UCSD-AML1 (cell line): ENCODE results near the gene HSD11B2.
"Not testable (repeated sequence)": the region's sequence is repeated elsewhere in the genome, so short reads cannot be mapped to it uniquely, and the experiment has no call there.

Source experiments
- DNase-seq: peaks from one replicate; lab custom pipeline; 2025; ENCODE audit not compliant: unreplicated experiment; lab: John Stamatoyannopoulos, UW

Gene HSD11B2

DNA sequence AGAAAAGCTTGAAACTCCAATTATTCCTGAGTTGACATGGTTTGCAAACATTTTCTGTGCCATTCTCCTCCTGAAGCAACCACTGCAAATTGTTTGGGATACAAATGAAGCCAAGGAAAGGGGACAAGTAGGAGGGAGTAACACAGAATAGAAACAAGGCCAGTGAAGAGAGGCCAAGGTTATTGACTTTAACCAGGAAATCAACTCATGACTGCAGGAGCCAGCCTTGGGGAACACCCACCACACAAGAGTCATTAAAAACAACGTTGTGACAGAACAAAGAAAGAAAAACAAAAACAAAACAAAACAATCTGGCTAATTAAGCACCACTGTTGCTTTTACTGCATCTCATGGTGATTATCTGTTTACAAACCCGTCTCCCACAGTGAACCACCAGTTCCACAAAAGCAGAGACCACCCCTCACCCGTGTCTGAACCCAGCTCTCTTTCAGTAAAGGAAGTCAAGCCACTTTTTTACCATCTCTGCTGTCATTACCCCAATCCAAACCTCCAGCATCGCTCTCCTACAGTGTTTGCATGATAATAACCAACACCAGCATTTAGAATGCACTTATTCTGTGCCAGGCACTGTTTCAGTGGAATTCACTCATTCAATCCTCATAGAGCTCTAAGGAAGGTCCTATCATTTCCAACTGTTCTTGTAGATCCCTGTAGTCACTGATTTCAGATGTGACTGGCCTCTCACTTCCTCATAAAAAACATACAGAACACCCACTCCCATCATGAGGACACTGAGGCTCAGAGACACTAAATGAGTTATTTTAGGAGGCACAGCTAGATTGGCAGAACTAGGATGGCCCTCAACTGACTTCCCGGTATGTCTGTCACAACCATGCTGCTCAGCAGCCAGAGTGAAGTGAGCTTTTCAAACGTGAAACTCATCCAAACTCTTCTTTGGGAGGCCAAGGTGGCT is 16.7 kb upstream of the HSD11B2 start:
- no peak for DNase-seq

DNA sequence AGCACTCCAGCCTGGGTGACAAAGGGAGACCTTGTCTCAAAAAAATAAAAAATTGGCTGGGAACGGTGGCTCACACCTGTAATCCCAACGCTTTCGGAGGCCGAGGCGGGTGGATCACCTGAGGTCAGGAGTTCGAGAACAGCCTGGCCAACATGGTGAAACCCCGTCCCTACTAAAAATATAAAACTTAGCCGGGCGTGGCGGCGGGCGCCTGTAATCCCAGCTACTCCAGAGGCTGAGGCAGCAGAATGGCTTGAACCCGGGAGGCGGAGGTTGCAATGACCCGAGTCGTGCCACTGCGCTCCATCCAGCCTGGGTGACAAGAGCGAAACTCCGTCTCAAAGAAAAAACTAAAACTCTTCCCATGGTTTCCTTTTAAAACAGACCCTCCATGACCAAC is 15.5 kb upstream of the HSD11B2 start:
- not testable (repeated sequence) for DNase-seq

DNA sequence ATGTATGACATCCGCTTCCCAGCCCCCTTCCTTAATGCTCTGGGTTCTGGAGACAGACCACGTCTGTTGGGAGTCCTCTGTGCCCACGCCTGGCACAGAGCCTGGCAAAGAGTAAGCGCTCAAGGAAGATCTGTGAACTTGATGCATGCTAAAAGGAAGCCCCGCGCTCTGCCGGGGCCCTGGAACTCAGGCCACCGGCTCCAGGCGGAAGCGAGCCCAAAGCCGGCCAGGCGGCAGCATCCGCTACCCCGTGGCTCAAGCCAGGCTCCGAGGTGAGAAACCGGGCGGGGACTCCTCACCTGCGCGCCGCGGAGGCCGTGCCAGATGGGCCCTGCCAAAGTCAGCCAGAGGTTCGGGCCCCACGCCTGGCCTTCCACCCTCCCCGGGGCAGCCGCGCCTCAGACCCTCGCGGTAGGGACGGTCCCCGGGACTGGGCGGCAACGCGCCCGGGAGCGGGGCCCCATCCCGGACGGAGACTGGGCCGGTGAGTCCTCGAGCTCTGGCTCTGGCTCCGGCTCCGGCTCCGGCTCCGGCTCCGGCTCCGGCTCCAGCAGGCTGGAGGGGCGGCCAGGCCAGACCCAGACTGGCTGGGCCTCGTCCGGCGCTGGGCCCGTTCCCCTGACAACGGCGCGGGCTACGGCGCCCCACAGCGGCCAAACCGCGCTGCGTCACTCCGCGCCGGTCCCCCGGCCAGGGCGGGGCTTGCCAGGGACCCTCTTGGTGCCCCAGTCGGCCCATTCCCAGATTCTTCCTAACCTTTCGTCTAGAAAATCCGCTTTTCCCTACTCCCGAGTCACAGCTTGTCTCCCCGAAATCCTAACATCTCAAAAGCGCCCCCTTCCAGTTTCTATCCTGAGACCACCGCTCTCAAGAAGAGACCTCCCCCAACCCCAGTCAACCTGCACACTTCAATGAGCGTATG is 14.8 kb upstream of the HSD11B2 start, which contains the start of gene ZDHHC1:
TSS of gene ZDHHC1 (minus strand) at position 606 of the 922 bp plus-strand sequence. CDS start 8,702 bp downstream, outside the sequence.
- peak; percentile 61 for DNase-seq

DNA sequence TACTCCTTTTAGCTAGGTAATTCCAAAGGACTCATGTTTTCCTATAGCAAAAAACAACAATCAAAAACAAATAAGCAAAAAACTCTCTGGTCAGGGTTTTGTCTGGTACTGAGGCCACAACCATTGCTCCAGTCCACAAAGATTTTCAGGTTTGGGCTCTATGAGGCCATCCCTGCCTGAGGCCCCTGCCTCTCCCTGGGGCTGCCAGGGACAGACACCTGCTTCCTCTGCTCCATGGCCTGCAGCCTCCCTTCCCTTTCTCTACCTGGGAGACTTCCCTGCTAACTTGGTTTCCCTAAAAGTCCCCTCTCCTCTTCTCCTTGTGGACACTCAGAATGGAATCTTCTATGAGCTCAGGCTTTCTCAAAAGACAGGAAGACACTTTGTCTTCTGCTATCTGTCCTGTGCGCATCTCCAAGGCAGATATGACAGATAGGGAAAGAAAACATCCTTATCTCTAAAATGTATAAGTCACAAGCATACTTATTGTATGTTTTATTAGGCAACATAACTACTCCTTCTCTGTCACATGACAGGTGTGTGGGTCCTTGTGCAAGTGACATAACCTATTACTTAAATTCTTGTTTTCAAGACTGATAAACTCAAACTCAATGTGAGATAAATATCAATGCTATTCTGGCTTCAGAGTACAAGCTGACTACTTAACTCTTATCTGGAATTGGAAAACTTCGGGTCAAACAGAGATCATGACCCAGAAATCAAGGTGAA is 13.4 kb upstream of the HSD11B2 start:
- no peak for DNase-seq

DNA sequence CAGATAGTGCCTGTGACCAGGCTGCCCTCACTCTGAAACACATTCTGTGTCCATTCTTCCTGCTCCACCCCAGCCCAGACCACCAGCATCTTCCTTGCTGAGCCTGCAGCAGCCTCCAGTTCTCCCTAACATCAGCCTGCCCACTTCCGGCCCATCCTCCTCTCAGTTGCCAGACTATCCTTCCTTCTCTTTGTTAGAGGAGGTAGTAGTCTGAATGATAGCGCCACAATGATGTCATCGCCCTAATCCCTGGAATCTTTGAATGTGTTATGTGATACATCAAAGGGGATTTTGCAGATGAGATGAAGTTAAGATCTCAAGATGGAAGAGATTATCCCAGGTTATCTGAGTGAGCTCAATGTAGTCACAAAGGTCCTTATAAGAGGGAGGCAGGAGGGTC is 11.4 kb upstream of the HSD11B2 start:
- DNase-seq, result no peak

DNA sequence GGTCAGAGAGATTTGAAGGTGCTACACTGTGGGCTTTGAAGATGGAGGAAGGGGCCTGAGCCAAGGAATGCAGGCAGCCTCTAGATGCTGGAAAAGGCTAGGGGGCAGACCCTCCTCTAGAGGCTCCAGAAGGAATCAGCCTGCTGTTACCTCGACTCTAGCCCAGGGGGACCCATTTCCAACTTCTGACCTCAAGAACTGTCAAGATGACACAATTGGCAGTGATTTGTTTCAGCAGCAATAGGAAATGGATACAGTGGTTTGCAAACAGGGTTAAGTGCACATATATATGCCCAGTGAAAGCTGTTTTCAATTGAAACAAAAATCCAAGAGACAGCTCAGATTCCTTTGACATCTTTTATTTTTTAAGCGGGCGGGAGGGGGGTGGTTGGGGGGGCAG is 11.0 kb upstream of the HSD11B2 start:
- DNase-seq, result no peak

DNA sequence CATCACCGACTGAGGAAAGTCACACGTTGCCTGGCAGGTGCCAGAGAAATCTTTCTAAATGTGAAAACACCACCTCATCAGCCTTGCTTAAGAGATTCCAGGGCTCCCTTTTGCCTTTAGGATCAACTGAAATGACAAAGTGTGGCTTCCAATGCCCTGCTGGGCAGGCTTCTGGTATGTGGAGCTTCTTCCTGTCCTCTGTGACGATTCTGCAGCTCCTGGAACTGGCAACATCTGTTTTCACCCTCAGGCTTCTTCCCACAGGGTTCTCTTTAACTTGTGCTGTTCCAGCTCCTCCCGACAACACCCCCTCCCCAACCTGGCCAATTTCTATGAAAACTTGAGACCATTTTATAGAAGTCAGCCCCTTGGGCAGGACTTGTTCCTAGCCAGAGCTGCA is 9.9 kb upstream of the HSD11B2 start:
- DNase-seq, result no peak

DNA sequence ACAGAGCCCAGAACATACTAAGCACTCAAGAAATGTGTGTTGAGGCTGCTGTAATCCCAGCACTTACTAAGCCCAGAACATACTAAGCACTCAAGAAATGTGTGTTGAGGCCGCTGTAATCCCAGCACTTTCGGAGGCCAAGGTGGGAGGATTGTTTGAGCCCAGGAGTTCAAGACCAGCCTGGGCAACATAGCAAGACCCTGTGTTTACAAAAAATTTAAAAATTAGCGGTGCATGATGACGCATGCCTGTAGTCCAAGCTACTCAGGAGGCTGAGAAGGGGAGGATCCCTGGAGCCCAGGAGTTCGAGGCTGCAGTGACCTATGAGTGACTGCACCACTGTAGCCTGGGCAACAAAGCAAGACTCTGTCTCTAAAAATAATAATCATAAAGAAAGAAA is 7.9 kb upstream of the HSD11B2 start:
- DNase-seq, result no peak

DNA sequence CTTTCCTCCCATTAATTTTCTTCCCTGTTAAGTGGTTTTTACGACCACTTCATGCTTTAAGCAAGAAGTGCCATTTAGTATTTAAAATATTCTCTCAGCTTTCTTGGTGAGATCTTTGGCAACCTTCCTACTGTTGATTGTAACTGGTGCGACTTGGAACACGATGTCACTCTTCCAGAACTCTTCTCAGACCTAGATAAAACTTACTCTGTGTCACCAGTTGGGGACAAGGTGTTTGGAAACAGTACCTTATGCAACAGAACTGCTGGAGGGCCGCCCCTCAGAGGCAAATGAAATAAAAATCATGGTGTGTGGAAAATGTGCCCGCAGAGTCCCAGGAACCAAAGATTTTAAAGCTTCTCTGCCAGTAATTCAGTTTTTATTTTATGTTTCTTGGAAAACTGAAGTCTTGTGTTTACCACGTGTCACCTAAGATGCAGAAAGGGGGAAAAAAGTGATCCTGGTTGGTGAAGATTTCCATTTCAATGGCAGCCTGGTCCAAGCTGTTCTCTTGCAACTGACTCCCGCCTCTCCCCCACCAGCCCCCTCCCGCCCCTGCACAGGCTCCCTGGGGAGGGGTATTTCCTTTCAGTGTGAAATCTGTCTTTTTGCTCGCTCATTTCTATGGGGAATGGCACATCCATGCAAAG is 7.2 kb upstream of the HSD11B2 start:
- no peak for DNase-seq

DNA sequence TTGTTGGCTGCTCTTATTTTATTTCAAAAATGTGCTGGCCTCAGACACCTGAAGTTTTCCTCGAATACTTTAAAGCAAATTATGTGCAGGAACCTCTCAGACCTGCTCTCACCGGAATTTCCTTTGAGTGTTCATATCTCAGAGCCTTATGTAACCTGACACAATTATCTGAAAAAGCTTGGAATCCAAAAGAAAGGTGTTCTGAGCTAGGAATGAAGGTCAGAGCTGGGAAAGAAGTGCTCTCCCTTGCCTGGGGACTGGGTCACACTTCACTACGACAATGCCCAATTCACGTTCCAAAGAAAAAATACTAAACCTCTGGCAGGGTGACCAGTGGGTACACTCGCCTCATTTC is 6.7 kb upstream of the HSD11B2 start:
- no peak for DNase-seq

DNA sequence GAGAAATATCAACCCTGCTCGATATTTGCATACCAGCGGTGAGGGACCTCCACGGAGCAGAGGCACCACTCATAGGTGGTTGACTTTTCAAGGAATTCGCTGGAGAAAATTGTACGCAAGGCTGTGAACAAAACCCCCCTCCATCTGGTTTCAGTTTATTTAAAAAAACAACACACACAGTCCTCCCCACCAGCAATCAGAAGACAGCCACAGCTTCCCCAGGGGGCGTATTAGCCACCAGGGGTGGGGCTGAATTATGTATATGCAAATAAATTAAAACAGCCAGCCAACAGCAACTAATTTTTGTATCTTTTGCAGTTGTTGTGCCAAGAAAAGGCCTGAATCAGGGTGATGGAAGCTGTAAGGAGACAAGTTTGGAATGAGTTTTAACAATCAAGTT is 5.9 kb upstream of the HSD11B2 start:
- no peak for DNase-seq

DNA sequence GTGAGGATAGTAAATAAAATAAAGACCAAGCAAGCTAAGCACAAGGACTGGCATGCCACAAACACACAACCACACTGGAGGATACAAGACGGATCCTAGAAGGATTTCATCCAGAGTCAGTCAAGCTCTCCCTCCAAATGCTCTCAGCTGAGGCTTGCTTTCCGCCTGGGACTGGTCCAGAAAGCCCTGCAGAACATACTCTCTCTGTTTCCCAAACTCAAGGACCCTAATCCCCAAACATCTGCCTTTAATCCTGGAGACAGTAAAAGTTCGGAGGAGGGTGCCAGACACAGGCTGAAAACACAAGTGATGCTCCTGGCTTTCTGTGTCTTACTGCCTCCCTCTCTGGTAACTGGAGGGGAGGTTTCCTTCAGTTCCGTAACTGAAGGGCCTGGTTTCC is 5.3 kb upstream of the HSD11B2 start:
- DNase-seq, result no peak

DNA sequence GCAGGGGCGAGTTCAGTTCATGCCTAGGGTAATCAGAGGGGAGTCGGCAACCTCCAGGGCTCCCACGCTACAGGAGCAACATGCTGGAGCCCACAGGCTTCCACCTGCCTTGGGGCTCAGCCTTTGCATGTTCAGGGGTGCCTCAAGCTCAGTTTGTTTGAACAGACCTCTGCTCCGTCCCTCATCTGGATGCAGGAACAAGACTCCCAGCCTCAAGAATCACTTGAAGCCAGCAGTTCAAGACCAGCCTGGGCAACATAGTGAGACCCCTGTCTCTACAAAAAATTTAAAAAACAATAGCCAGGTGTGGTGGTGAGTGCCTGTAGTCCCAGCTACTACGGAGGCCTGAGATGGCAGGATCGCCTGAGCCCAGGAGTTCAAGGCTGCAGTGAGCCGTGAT is 4.9 kb upstream of the HSD11B2 start:
- no peak for DNase-seq

DNA sequence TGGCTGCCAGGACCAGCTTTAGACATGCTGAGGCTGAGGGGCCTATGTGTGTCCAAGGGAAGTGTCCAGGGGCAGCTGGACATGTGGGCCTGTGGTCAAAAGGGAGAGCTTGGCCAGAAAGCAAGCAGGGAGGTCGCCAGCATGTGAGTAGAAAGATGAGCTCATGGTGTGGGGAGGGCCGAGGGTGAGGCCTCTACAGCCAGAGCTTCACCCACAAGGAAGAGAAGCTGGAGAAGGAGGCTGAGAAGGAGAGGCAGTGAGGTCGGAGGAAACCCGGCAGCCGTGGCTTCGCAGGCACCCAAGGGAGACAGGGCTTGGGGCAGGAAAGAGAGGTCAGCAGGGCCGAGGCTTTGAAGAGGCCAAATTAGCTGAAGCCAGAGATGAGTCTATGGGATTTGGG is 4.0 kb upstream of the HSD11B2 start:
- DNase-seq, result no peak

DNA sequence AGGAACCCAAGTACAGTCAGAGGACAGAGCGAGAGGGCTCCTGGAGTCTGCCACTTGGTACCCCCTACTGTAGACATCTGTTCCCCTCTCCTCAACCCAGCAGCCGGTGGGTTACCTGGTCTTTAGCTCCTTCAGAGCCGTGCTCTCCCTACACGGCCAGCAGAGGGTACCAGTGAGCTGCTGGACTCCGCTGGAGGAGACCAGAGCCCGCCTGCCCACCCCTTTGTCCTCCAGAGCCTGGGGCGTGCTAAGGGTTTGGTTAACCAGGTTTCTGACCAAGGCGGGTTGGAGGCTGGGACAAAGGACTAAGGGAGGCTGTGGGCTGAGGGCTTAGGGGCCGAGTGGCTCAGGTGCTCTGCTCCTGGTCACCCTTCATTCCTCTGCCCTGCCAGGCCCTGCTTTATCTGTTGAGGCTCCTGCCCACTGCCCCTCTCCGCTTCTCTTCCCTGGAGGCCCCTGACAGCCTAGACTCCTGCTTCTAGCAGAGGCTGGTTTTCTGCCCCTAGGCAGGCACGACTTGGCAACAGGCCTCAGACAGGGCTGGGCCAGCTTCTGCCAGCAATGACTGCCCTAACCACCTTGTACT is 2.7 kb upstream of the HSD11B2 start:
- peak; percentile 61 for DNase-seq

DNA sequence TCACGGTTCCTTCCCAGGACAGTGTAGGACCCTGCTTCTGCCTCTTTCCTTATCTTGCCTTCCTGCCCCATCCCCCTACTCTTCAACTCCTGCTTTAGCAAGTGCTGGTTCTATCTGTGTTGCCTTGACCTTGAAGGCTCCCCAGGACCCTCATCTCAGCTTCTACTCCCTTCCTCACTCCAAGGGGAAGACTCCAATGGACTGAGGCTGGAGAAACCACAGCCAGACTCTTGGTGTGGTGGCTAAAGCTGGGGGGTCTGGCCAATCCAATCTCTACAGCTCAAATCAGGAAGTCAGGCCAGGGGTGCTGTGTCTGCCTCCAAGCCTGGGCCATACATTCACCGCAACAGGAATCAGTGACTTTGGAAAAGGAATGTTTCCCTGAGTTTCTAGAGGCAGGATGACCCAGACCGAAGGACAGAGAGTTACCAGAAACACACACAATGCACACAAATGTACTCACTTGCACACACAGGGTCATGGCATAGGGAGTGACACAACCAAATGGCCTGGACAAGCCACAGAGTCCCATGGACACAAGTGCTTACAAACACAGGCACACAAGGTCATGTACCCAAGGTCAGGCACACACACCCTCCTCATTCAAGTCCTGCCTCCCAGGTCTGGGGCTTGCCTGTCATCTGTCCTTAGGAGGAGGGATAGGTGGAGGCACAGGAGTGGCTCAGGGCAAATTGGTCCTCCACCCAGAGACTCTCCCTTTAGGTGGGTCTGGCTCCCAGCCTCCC is 1.7 kb upstream of the HSD11B2 start:
- DNase-seq, result no peak

DNA sequence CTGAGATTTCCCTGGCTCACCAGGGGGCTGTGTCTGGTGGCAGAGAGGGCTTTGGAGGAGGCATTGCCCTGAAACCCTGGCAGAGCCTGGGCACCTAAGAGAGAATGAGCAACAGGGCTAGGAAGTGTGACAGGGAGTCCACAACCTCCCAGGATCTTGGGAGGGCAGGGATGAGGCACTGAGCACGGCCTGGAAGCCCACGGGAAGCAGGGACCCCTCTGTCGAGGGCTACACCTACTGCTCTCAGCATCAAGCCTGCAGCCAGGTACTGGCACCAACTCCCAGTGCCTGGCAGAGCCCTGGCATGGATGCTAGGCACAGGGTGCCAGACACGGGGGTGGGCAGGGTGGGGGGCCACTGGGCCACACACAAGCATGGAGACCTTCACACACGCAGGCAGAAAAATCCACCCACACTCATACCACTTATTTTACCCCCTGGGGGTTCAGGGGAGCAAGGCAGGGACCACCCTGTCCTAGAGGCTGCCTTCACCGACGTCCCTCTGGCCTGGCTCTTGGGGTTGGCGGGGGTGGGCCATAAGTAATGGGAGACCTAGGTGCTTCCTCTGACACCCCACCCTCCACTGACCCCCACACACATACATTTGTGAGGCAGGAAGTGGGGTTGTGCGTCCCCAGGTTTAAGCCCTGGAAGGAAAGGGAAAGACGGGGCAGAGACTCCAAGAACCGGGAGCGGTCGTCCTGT is 970 bp upstream of the HSD11B2 start:
- no peak for DNase-seq

DNA sequence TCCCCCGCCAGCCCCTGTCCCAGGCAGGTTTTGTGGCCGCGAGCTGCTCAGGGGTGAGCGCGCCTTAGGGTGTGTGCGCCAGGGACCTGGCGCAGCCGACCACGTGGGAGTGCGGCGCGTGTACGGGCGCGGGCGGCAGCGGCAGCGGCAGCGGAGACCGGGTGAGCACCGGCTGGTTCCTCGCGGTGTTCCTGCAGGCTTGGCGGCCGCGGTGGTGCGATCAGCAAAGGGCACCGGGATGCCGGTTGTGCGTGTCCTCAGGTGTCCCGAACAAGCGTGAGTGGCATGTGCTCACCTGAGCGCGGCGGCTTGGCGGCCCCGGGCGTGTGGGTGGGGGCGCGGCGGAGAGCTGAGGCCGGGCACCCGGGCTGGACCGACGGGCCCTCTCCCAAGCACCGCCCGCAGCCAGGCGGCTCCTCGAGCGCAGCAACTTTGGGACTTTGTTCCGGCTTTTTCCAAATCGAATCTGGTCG is 381 bp upstream of the HSD11B2 start:
- DNase-seq, result no peak
